RWPE1 (cell line): ENCODE results near the gene KDF1.
A peak's percentile ranks its signal among the peaks of the same experiment; 100 is the strongest.

Source experiments
- CTCF ChIA-PET: fragments of 350-600 bp; sonication (Branson Sonifier 250); formaldehyde crosslinking; extraction: SDS; loops from one replicate; lab custom pipeline; 2021; lab: Yijun Ruan, JAX
- POLR2A ChIA-PET: fragments of 400-600 bp; formaldehyde crosslinking; extraction: SDS; loops from one replicate; lab custom pipeline; 2020; ENCODE audit warnings: antibody characterized with exemption; ENCODE audit not compliant: low non-redundant PET; lab: Yijun Ruan, JAX
- DNase-seq: peaks from one replicate; pipeline ENCODE4 v3.0.0; 2012; ENCODE audit warnings: low spot score
- H3K27ac ChIP-seq: fragments of 450-650 bp; 2 replicates; pipeline ENCODE4 v1.5.1; 2017
- TF ChIP-seq, protein P1 (sequence below): fragments of 450-650 bp; conservative IDR thresholded peaks from 2 replicates; pipeline ENCODE4 v1.5.1; 2017; ENCODE audit warnings: low read depth, mild to moderate bottlenecking

KDF1 gene

DNA sequence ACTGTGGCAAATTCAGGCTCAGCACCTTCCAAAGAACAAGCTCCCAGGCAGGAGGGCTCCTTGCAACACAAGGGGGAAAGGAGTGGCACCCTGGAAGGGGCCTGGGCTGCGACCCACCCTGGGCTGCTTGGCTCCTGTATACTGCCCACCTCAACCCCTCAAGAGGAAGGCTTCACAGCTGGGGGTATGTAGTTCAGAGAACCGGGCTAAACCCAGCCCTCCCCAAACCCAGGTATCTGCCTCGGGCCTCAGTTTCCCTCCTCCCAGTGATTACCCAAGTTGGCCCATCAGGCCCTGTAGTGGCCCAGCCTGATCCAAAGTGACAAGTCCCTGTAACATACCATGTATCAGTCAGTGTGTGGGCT, 44.9 kb upstream of the KDF1 start:
- ChIA-PET POLR2A (no interaction called here), CTCF (interaction anchor here (0.8 kb wide), 1 partner anchor 29 kb away, joined by 3 read pairs; no protein-coding TSS in a partner anchor)
- DNase-seq: no peak
- TF ChIP-seq, protein P1, sequence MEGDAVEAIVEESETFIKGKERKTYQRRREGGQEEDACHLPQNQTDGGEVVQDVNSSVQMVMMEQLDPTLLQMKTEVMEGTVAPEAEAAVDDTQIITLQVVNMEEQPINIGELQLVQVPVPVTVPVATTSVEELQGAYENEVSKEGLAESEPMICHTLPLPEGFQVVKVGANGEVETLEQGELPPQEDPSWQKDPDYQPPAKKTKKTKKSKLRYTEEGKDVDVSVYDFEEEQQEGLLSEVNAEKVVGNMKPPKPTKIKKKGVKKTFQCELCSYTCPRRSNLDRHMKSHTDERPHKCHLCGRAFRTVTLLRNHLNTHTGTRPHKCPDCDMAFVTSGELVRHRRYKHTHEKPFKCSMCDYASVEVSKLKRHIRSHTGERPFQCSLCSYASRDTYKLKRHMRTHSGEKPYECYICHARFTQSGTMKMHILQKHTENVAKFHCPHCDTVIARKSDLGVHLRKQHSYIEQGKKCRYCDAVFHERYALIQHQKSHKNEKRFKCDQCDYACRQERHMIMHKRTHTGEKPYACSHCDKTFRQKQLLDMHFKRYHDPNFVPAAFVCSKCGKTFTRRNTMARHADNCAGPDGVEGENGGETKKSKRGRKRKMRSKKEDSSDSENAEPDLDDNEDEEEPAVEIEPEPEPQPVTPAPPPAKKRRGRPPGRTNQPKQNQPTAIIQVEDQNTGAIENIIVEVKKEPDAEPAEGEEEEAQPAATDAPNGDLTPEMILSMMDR: no peak
- H3K27ac ChIP-seq: peak overlapping the region; percentile 99

DNA sequence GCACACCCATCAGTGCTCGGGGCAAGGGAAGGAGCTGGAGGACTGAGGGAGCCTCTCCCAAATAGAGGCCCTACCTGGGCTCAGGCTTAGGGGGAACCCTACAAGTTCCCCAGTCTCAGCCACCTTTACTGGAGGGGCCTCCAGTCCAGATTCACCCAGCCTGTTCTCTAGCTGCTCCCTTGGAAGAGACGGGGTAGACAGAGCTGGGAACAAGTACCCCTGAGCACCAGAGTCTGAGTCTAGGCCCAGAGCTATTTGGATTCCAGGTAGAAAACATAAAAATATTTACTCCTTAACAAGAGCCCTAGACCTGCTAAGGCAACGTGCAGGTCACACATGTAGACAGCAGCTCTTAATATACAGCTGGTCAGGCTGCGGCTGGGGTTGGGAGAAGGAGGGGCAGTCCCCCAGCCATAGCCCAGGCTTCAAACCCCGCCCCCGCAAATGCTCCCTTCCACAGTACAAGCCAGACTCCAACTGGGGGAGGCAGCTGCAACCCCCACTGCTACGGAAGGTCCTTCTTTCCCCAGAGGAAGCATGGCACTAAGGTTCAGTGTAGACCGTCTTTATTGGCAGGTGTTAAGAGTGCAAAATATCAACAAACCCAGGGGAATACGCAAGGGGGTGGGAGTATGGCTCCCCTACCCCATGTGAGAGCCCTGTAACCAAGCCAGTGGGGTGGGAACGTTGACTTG, 44.4 kb upstream of the KDF1 start:
- ChIA-PET POLR2A (no interaction called here), CTCF (interaction anchor here (0.8 kb wide), 1 partner anchor 29 kb away, joined by 3 read pairs; no protein-coding TSS in a partner anchor)
- no peak for DNase-seq
- H3K27ac ChIP-seq: peak overlapping the region; percentile 99
- TF ChIP-seq, protein P1: no peak

DNA sequence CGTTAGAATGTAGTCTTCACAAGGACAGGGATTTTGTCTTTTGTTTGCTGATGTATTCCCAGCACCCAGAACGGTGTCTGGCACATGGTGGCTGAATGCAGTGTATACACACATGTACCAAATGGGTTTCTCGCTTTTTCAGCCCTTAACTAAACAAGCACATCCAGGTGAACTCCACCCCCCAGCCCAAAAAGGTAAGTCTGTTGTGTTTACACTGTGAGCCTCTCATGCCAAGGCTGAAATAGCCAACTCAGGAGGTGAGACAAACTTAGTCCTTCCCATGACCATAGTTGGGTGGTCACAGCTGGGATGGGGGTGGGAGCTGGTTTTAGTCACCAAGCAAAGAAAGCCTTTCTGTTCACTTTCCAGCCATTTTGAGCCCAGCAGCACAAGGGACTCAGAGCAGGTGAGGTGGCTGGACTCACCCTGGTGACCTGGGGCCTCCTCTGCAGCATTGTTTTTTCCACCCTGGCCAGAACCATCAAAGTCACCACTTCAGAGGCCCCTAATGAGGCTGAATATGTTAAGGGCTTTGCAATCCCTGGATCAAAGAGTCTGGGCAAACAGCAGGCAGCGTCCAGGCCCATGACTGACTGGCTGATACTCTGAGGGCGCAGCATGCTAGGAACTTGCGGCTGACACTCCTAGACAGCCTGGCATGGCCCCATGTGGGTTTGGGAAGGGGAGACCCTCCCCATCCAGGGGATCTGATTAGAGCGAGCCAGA, 43.6 kb upstream of the KDF1 start:
- TF ChIP-seq, protein P1: no peak
- DNase-seq: no peak
- POLR2A ChIA-PET: no interaction called here
- CTCF ChIA-PET: no interaction called here
- peak overlapping the region; percentile 99 for H3K27ac ChIP-seq

DNA sequence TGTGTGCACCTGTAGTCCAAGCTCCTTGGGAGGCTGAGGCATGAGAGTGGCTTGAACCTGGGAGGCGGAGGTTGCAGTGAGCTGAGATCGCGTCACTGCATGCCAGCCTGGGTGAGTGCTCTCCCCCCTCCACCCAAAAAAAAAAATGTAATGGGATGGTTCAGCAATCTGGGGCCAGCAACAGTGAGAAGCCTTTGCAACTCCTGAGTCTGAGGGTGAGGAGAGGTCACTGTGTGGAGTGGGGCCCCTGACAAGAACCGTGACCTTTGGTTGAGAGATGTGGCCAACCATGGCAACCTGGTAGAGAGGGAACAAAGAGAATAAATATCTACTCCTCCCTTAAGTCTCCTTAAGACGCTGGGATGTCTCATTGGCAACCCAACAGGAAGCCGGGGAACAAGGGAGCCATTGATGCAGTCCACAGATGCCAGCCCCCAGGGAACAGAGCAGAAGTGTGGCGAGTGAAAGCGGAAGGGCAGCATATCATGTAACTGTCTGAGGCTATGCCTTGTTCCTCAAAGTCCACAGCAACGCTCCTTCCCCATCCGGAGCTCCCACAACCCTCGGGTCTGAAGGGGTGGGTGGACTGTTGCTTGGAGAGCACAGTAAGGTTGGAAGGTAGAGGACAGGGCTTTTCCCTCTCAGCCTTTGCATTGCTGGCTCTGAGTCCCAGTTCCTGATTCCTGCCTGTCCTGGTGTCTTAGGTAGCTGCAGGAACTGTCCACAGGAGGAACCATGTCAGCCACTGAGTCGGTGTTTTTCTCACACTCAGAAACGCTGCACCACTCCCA, 41.5 kb upstream of the KDF1 start:
- CTCF ChIA-PET: interaction anchor here (0.6 kb wide), 1 partner anchor 8 kb away, joined by 3 read pairs; no protein-coding TSS in a partner anchor

DNA sequence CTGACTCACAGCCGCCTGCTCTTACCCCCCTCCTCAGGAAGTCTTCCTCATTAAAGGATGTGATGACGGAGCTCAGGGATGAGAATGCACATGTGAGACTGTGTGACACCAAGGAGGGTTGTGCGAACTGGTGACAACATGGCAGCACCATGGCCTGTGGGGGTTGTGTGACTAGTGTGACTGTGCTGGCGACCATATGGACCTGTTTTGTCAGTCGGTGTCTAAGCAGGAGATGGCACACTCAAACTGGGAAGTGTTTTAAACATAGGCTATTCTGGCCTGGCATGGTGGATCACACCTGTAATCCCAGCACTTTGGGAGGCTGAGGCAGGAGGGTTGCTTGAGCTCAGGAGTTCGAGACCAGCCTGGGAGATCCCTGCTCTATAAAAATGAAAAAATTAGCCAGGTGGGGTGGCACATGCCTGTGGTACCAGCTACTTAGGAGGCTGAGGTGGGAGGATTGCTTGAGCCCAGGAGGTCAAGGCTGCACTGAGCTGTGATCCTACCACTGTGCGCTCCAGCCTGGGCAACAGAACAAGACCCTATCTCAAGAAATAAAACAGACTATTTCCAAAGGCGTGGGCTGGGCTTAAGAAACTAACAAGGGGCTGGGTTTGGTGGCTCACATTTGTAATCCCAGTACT, 40.7 kb upstream of the KDF1 start:
- ChIA-PET CTCF (interaction anchor here (0.6 kb wide), 2 partner anchors 9 to 45 kb away, joined by 3 read pairs; no protein-coding TSS in a partner anchor), POLR2A (no interaction called here)
- TF ChIP-seq, protein P1: no peak
- DNase-seq: no peak
- H3K27ac ChIP-seq: peak overlapping the region; percentile 99

More for the DNA sequence above, 41.5 kb upstream of the KDF1 start:
- POLR2A ChIA-PET: no interaction called here
- no peak for DNase-seq
- TF ChIP-seq, protein P1: no peak
- peak overlapping the region; percentile 99 for H3K27ac ChIP-seq
